Activated naive CD8-positive, alpha-beta T cell treated with anti-CD3 and anti-CD28 coated beads, Interleukin-2, amount 50 U/mL, for 16 hours (primary cell): Measurements from ENCODE around the gene USP7.

Source experiments
- DNase-seq: peaks from one replicate; pipeline ENCODE4 v3.0.0-alpha.2; 2020; ENCODE audit warnings: low read depth, low spot score

USP7 gene

GRCh38 chr16:8862309-8863130 lies 101.2 kb downstream of the USP7 start:
- no peak for DNase-seq

GRCh38 chr16:8861563-8862308 lies 102.0 kb downstream of the USP7 start:
- no peak for DNase-seq

- DNase-seq: no peak
Measured at GRCh38 chr16:8859913-8860881, 103.5 kb downstream of the USP7 start.

GRCh38 chr16:8858994-8859912 lies 104.5 kb downstream of the USP7 start:
- no peak for DNase-seq

GRCh38 chr16:8855972-8856371 lies 107.7 kb downstream of the USP7 start:
- no peak for DNase-seq

- DNase-seq: no peak
Measured at GRCh38 chr16:8855051-8855786, 108.5 kb downstream of the USP7 start.

GRCh38 chr16:8854298-8854948 lies 109.3 kb downstream of the USP7 start:
- DNase-seq: no peak

GRCh38 chr16:8853611-8854010 lies 110.1 kb downstream of the USP7 start:
- DNase-seq: no peak

GRCh38 chr16:8853150-8853549 lies 110.6 kb downstream of the USP7 start:
- DNase-seq: no peak

- no peak for DNase-seq
Measured at GRCh38 chr16:8852534-8852933, 111.2 kb downstream of the USP7 start.

GRCh38 chr16:8851761-8852403 lies 111.8 kb downstream of the USP7 start:
- DNase-seq: no peak

- DNase-seq: no peak
Measured at GRCh38 chr16:8850279-8850885, 113.3 kb downstream of the USP7 start.

GRCh38 chr16:8849411-8850011 lies 114.2 kb downstream of the USP7 start:
- no peak for DNase-seq

GRCh38 chr16:8848939-8849391 lies 114.7 kb downstream of the USP7 start:
- DNase-seq: no peak

GRCh38 chr16:8848231-8848938 lies 115.3 kb downstream of the USP7 start:
- DNase-seq: no peak

GRCh38 chr16:8847623-8848022 lies 116.1 kb downstream of the USP7 start:
- no peak for DNase-seq

GRCh38 chr16:8847145-8847544 lies 116.6 kb downstream of the USP7 start:
- no peak for DNase-seq
